Thyroid gland (tissue), 4 donors: ENCODE measurements around the gene NACAD. TPM values are rescaled to one million over a fixed set of nuclear protein-coding genes. Genes with fewer than 3 reads are reported as not detected.

ENCODE experiments used
- DNase-seq, 2 donors: peaks; one replicate each; pipeline ENCODE4 v3.0.0-alpha.2; 2019
- H3K27ac ChIP-seq, 3 donors: fragments of 200-600 bp; sonication (generic); 1 replicate in 2 of 3; 2 replicates in 1 of 3; pipeline ENCODE4 v1.5.1; 2016 to 2019; ENCODE audit warnings: mild to moderate bottlenecking in 1 of 3, moderate library complexity in 1 of 3
- H3K27me3 ChIP-seq: fragments of 200-600 bp; sonication (generic); one replicate; pipeline ENCODE4 v1.5.1; 2019
- H3K36me3 ChIP-seq, 2 donors: fragments of 200-600 bp; sonication (generic); one replicate each; pipeline ENCODE4 v1.5.1; 2016 to 2019
- H3K4me1 ChIP-seq, 2 donors: fragments of 200-600 bp; sonication (generic); one replicate each; pipeline ENCODE4 v1.5.1; 2017 to 2019
- H3K4me3 ChIP-seq, 3 donors: fragments of 200-600 bp; sonication (generic); replicated peaks in 1 of 3; 1 replicate in 2 of 3; 2 replicates in 1 of 3; pipeline ENCODE4 v1.5.1; 2016; ENCODE audit warnings: mild to moderate bottlenecking in 1 of 3
- H3K9me3 ChIP-seq: fragments of 200-600 bp; sonication (generic); one replicate; pipeline ENCODE4 v1.5.1; 2017
- CTCF ChIP-seq, 6 experiments: fragments of 200-600 bp in 3 of 6; fragments of 450-650 bp in 3 of 6; sonication (generic) in 3 of 6; IDR thresholded peaks; one replicate each; pipeline ENCODE4 v1.5.1; 2016 to 2019; ENCODE audit warnings: antibody characterized with exemption in 6 of 6, mild to moderate bottlenecking in 2 of 6, inconsistent platforms in 1 of 6, moderate library complexity in 1 of 6
- POLR2A ChIP-seq, 2 donors: fragments of 450-650 bp; IDR thresholded peaks; one replicate each; pipeline ENCODE4 v1.6.1; 2017; ENCODE audit warnings: antibody characterized with exemption in 2 of 2, mild to moderate bottlenecking in 2 of 2, moderate library complexity in 1 of 2
- WGBS, 2 donors: methylation state at CpG; one replicate each; pipeline ENCODE4 v1.1.5; 2017; 5-methylcytosine and 5-hydroxymethylcytosine counted together
- intact Hi-C: fragments of 100-400 bp; cut with DNase I; formaldehyde crosslinking; loops from one replicate; pipeline ENCODE4 v1.15.1; 2023
- total RNA-seq, 4 donors: library from RNA; depleted of rRNA; stranded (reverse); fragments of >200 nt; gene quantifications; one replicate each; pipeline ENCODE4 v1.2.3, GENCODE V29; 2016

NACAD gene
- total RNA-seq, 4 donors from 2014 or later: 0.54 to 2.3 (median 0.88) TPM

DNA sequence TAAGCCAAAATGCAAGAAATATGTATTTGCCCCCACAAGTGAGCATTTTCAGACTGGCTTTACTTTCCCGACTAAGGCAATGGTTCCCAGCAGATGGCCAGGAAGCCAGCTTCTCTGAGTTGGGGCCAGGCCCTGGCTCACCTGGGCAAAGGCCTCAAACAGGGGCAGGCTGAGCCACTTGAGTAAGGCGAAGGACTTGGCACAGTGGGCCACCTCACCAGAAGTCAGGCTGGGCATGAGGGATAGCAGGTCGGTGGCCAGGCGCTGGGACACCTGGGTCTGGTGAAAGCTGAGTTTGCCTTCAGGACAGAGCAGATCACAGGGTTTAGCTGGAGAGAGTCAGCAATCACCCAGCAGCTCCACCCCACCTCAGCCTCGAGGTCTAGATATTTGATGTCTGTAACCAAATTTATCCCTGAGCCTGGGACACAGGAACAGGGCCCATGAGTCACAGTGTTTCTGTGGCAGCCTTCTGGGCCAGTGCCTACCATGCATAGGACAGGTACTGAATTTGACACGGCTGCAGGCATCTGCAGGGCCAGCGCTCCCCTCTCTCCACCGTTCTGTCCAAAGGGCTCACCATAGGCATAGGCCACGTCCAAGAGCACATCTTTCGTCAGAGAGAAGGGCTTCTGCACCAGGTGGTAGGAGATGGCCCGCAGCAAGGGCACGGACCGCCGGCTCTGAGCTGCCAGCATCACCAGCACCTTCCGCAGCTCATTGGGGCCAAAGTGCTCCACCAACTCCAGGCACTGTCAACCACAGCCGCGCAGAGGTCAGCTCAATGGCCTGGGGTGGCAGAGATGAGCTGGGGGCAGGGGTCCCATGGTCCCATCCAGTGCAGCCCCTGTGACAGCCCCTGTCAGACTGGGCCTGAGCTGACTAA is 15.4 kb upstream of the NACAD start:
- intact Hi-C loops: no loop called here
- Histone ChIP-seq H3K27ac (no peak overlapping the region), H3K4me3 (no peak overlapping the region), H3K27me3 (no peaks in the 10 kb centered on the region), H3K4me1 (no peaks in the 10 kb centered on the region), H3K36me3 (peaks cover 93 to 97% of the 10 kb centered on the region in 2 donors), H3K9me3 (no peaks in the 10 kb centered on the region)
- no peak for DNase-seq
- 94 to 98% methylated on average over 9 to 15 of the region's 17 CpGs for WGBS, 2 donors
- TF ChIP-seq POLR2A (IDR thresholded peaks at IDR 0.05): no peak
- TF ChIP-seq CTCF (IDR thresholded peaks at IDR 0.05): no peak

DNA sequence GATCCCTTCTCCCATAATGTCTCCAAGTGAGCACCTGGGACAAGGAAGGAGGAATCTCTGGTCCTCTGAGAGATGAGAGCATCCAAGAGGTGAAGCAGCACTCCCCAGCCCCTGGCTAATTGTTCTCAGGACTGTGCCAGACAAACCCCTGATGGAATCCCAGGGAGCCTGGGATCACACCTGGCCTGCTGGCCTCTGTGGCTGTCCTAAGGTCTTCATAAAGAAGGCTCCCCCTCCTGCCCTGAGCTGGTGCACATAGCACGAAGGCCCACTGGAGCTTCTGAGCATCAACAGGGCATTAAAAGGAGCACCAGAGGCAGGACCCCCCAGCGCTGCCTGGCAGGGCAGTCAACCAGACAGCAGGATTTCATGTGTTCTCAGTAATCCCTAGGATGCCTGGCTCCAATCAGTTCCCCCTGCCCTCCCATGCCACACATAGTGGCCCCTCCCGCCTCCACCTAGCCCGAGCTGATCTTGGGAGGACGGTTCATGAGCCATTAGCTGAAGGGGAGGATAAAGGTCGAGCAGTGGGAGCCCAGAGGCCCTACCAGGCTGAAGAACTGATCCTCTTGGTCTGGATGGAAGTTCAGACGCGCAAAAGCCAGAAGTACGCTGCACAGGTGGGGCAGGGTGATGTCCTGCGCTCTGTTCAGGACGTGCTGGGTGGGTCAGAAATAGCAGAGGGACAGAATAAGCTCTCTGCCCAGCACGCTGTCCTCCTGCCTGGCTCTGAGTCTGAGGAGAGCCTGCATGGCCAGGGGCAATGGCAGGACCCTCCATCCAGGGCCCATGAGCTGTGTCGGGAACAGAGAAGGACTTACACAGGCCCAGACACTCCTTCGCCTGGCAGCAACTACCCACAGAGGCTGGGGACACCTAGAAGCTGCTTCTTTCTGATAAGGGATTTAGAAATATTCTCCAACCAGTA is 14.3 kb upstream of the NACAD start:
- H3K4me1 ChIP-seq: no peaks in the 10 kb centered on the region
- intact Hi-C loops: no loop called here
- H3K4me3 ChIP-seq: no peak overlapping the region
- no peak for DNase-seq
- WGBS, 2 donors: 90 to 95% methylated on average over 13 of the region's 14 CpGs
- H3K27ac ChIP-seq: no peak overlapping the region
- no peaks in the 10 kb centered on the region for H3K9me3 ChIP-seq
- no peaks in the 10 kb centered on the region for H3K27me3 ChIP-seq
- peaks cover 88 to 92% of the 10 kb centered on the region in 2 donors for H3K36me3 ChIP-seq
- TF ChIP-seq POLR2A (IDR thresholded peaks at IDR 0.05): no peak

- Histone ChIP-seq H3K27ac (no peak overlapping the region), H3K4me1 (no peaks in the 10 kb centered on the region), H3K27me3 (no peaks in the 10 kb centered on the region), H3K36me3 (peaks cover 76 to 82% of the 10 kb centered on the region in 2 donors), H3K9me3 (no peaks in the 10 kb centered on the region), H3K4me3 (no peak overlapping the region)
- no peak for TF ChIP-seq POLR2A (IDR thresholded peaks at IDR 0.05)
- no peak for TF ChIP-seq CTCF (IDR thresholded peaks at IDR 0.05)
- no peak for DNase-seq
- intact Hi-C loops: no loop called here
- WGBS, 2 donors: 94 to 95% methylated on average over 9 to 12 of the region's 12 CpGs
These were observed 13.0 kb upstream of the NACAD start for GRCh38 chr7:45101748-45102147.

DNA sequence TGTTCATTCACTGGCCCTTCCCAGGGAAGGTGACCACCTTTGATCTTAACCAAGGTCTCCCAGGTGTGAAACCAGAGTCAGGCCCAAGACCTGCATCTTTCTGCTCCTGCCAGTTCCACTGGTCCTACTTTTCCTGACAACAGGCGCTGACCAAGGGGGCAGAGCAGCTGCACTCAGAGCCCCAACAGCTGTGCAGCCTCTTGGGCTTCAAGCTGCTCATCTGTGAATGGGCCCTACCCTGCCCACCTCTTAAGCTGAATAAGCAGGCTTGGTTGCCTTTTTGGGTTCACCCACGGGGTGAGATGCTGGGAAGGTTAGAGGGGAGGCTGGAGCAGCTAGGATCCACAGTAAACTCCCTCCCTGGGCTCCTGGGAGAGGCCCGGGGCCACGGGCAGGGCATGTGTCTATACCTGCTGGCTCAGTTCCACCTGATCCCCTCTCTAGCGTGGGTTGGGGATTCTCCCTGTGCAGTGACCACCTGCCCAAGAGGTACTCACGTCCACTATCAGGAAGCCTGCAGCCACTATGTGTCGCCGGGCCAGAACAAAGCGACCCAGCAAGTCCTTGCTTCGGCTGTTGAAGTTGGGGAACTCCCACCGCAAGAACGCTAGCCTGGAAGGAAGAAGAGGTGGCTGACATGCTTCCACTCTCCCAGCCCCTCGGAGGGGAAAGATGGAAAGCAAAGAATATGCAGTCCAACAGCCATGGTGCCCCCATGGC is 12.2 kb upstream of the NACAD start:
- no peak for DNase-seq
- no peak for TF ChIP-seq POLR2A (IDR thresholded peaks at IDR 0.05)
- TF ChIP-seq CTCF (IDR thresholded peaks at IDR 0.05): no peak
- H3K27me3 ChIP-seq: no peaks in the 10 kb centered on the region
- intact Hi-C loops: no loop called here
- no peaks in the 10 kb centered on the region for H3K9me3 ChIP-seq
- H3K36me3 ChIP-seq: peaks cover 71 to 73% of the 10 kb centered on the region in 2 donors
- H3K27ac ChIP-seq: no peak overlapping the region
- WGBS, 2 donors: 87 to 94% methylated on average over 5 to 12 of the region's 13 CpGs
- H3K4me3 ChIP-seq: no peak overlapping the region
- no peaks in the 10 kb centered on the region for H3K4me1 ChIP-seq
